HG03103 (cell line): ENCODE measurements around the gene CACNA1G.

Source experiments
- ATAC-seq: cut with Tn5 transposase; IDR thresholded peaks from one replicate; pipeline ENCODE4 v1.9.1; 2021; ENCODE audit warnings: low read depth; ENCODE audit not compliant: unreplicated experiment

Gene CACNA1G

GRCh38 chr17:50585346-50585745 lies 24.8 kb downstream of the CACNA1G start:
- no peak for ATAC-seq

GRCh38 chr17:50585891-50586290 lies 25.4 kb downstream of the CACNA1G start:
- ATAC-seq, result no peak

GRCh38 chr17:50586421-50587247 lies 26.1 kb downstream of the CACNA1G start:
- ATAC-seq, result no peak

GRCh38 chr17:50587571-50587970 lies 27.1 kb downstream of the CACNA1G start:
- no peak for ATAC-seq

- ATAC-seq, result no peak
Measured at GRCh38 chr17:50588391-50589049, 28.0 kb downstream of the CACNA1G start.

- no peak for ATAC-seq
Measured at GRCh38 chr17:50589095-50589705, 28.7 kb downstream of the CACNA1G start.

- ATAC-seq, result no peak
Measured at GRCh38 chr17:50590946-50591737, 30.6 kb downstream of the CACNA1G start.

- ATAC-seq, result no peak
Measured at GRCh38 chr17:50593321-50593720, 32.8 kb downstream of the CACNA1G start.

GRCh38 chr17:50594128-50594823 lies 33.8 kb downstream of the CACNA1G start:
- no peak for ATAC-seq

- no peak for ATAC-seq
Measured at GRCh38 chr17:50594892-50595291, 34.4 kb downstream of the CACNA1G start.

GRCh38 chr17:50596191-50597037 lies 35.9 kb downstream of the CACNA1G start:
- ATAC-seq, result no peak

- ATAC-seq, result no peak
Measured at GRCh38 chr17:50598487-50598886, 38.0 kb downstream of the CACNA1G start.

GRCh38 chr17:50599606-50600005 lies 39.1 kb downstream of the CACNA1G start:
- no peak for ATAC-seq

GRCh38 chr17:50601823-50602375 lies 41.4 kb downstream of the CACNA1G start:
- ATAC-seq, result no peak

GRCh38 chr17:50602836-50603235 lies 42.3 kb downstream of the CACNA1G start:
- no peak for ATAC-seq

GRCh38 chr17:50603340-50603739 lies 42.8 kb downstream of the CACNA1G start:
- no peak for ATAC-seq

GRCh38 chr17:50604513-50604912 lies 44.0 kb downstream of the CACNA1G start:
- ATAC-seq, result no peak

- ATAC-seq, result no peak
Measured at GRCh38 chr17:50605429-50605828, 44.9 kb downstream of the CACNA1G start.
